Upper lobe of right lung (tissue), 1 donor: ENCODE measurements around the gene SERPINB1. TPM values are rescaled to one million over a fixed set of nuclear protein-coding genes. Genes with fewer than 3 reads are reported as not detected.
A peak's percentile ranks its signal among the peaks of the same experiment; 100 is the strongest.
"Not testable (repeated sequence)": the region's sequence is repeated elsewhere in the genome, so short reads cannot be mapped to it uniquely, and the experiment has no call there.

Experiments
- ATAC-seq: fragments of 200-7000 bp; cut with Tn5 transposase; one replicate; pipeline ENCODE4 v1.9.1; 2020; ENCODE audit warnings: mild to moderate bottlenecking, moderate library complexity
- DNase-seq: peaks from one replicate; pipeline ENCODE4 v3.0.0-alpha.2; 2020
- H3K27ac ChIP-seq: fragments of 200-600 bp; one replicate; pipeline ENCODE4 v1.8.0; 2022
- H3K27me3 ChIP-seq: fragments of 200-600 bp; one replicate; pipeline ENCODE4 v1.8.0; 2022; ENCODE audit warnings: mild to moderate bottlenecking
- H3K36me3 ChIP-seq: fragments of 200-600 bp; one replicate; pipeline ENCODE4 v1.8.0; 2022
- H3K4me1 ChIP-seq: fragments of 200-600 bp; one replicate; pipeline ENCODE4 v1.8.0; 2022
- H3K4me3 ChIP-seq: fragments of 200-600 bp; one replicate; pipeline ENCODE4 v1.8.0; 2022; ENCODE audit warnings: mild to moderate bottlenecking
- H3K9me3 ChIP-seq: fragments of 200-600 bp; one replicate; pipeline ENCODE4 v1.8.0; 2022
- CTCF ChIP-seq: fragments of 200-600 bp; IDR thresholded peaks from one replicate; pipeline ENCODE4 v1.8.0; 2022; ENCODE audit warnings: antibody characterized with exemption
- intact Hi-C: fragments of 100-400 bp; cut with DNase I; formaldehyde crosslinking; loops from one replicate; pipeline ENCODE4 v1.11.0; 2022
- total RNA-seq: library from RNA; stranded (reverse); fragmentation: NEBNext Ultra II Directional; extraction: Animal tissue kit (Norgen Biotek cat#: 25700); gene quantifications from one replicate; pipeline ENCODE4 v1.2.1, GENCODE V29; 2021
- donor health status: DM: no; HTN: yes; CAD: no; lungs with severe emphysema.

SERPINB1 gene
- total RNA-seq, 1 donor from 2014 or later: 101 TPM

GRCh38 chr6:2863901-2864300 is 22.2 kb upstream of the SERPINB1 start:
- Histone ChIP-seq H3K9me3 (no peaks in the 10 kb centered on the region), H3K27ac (no peak overlapping the region), H3K36me3 (no peaks in the 10 kb centered on the region), H3K27me3 (no peaks in the 10 kb centered on the region), H3K4me3 (no peak overlapping the region), H3K4me1 (peaks cover 20% of the 10 kb centered on the region)
- ATAC-seq (no peak), DNase-seq (no peak)
- intact Hi-C loops: no loop called here
- TF ChIP-seq CTCF: no peak

DNA sequence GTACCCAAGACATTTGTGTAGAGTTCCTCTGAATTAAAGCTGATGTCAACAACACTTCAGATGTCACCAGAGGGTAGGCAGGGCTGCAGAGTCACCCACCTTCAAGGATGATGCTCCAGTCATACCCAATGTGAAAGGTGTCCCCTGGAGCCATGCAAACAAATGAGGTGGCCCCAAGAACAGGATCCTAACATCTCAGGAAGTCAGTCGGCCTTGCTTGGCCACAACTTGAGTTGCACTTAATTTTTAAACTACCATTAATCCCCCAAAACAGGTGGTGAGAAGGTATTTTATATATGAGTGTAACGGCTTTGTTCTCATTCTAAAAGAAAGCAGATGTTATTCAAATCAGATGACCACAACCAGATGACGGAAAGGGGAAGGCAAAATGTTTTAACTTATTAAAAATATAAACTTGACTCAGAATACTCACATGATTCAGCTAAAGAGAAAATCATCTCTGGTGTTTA is 21.1 kb upstream of the SERPINB1 start:
- intact Hi-C loops: no loop called here
- ATAC-seq (no peak), DNase-seq (no peak)
- Histone ChIP-seq H3K36me3 (no peaks in the 10 kb centered on the region), H3K27ac (no peak overlapping the region), H3K27me3 (no peaks in the 10 kb centered on the region), H3K4me1 (peaks cover 30% of the 10 kb centered on the region), H3K9me3 (no peaks in the 10 kb centered on the region), H3K4me3 (no peak overlapping the region)
- no peak for TF ChIP-seq CTCF

- no peaks in the 10 kb centered on the region for H3K36me3 ChIP-seq
- no peaks in the 10 kb centered on the region for H3K27me3 ChIP-seq
- H3K9me3 ChIP-seq: no peaks in the 10 kb centered on the region
- no peak overlapping the region for H3K4me3 ChIP-seq
- no peak for TF ChIP-seq CTCF
- peak; percentile 45 for ATAC-seq
- peaks cover 38% of the 10 kb centered on the region for H3K4me1 ChIP-seq
- H3K27ac ChIP-seq: no peak overlapping the region
- no peak for DNase-seq
- intact Hi-C loops: no loop called here
Observed at GRCh38 chr6:2861822-2862164, 20.1 kb upstream of the SERPINB1 start.

GRCh38 chr6:2861060-2861821 is 19.6 kb upstream of the SERPINB1 start:
- no peak for DNase-seq
- Histone ChIP-seq H3K27ac (no peak overlapping the region), H3K4me3 (no peak overlapping the region), H3K4me1 (peaks cover 34% of the 10 kb centered on the region), H3K36me3 (no peaks in the 10 kb centered on the region), H3K27me3 (no peaks in the 10 kb centered on the region), H3K9me3 (no peaks in the 10 kb centered on the region)
- intact Hi-C loops: no loop called here
- no peak for TF ChIP-seq CTCF
- ATAC-seq: no peak

DNA sequence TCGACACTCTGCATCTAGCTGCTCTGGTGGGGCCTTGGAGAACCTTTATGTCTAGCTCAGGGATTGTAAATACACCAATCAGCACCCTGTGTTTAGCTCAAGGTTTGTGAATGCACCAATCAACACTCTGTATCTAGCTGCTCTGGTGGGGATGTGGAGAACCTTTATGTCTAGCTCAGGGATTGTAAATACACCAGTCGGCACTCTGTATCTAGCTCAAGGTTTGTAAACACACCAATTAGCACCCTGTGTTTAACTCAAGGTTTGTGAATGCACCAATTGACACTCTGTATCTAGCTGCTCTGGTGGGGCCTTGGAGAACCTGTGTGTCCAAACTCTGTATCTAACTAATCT is 19.0 kb upstream of the SERPINB1 start:
- H3K36me3 ChIP-seq, H3K4me3 ChIP-seq, H3K9me3 ChIP-seq, H3K27ac ChIP-seq, DNase-seq, ATAC-seq, H3K27me3 ChIP-seq, intact Hi-C loops: not testable (repeated sequence)
- peaks cover 29% of the 10 kb centered on the region for H3K4me1 ChIP-seq

GRCh38 chr6:2859798-2860705 is 18.4 kb upstream of the SERPINB1 start:
- ATAC-seq, H3K36me3 ChIP-seq, H3K27ac ChIP-seq, intact Hi-C loops, H3K4me3 ChIP-seq, H3K9me3 ChIP-seq, H3K27me3 ChIP-seq, DNase-seq: not testable (repeated sequence)
- H3K4me1 ChIP-seq: peaks cover 30% of the 10 kb centered on the region
